Stomach (tissue), 4 donors: ENCODE data around the gene SGPP2.

Experiments used
- CTCF ChIP-seq, 7 experiments: fragments of 450-650 bp in 4 of 7; fragments of 200-600 bp in 3 of 7; sonication (generic) in 3 of 7; IDR thresholded peaks; one replicate each; pipeline ENCODE4 v1.5.1; 2016 to 2019; ENCODE audit warnings: antibody characterized with exemption in 7 of 7, control low read depth in 2 of 7, mild to moderate bottlenecking in 1 of 7
- EP300 ChIP-seq: sonication (generic); formaldehyde crosslinking; IDR thresholded peaks from one replicate; pipeline ENCODE4 v1.6.1; 2017; ENCODE audit warnings: antibody characterized with exemption
- POLR2A ChIP-seq, 4 donors: fragments of 450-650 bp; IDR thresholded peaks; one replicate each; pipeline ENCODE4 v1.6.1; 2016; ENCODE audit warnings: antibody characterized with exemption in 4 of 4, control low read depth in 2 of 4, mild to moderate bottlenecking in 1 of 4, moderate library complexity in 1 of 4
- POLR2AphosphoS5 ChIP-seq, 3 donors: sonication (generic); formaldehyde crosslinking; IDR thresholded peaks; one replicate each; pipeline ENCODE4 v1.6.1; 2016; ENCODE audit warnings: antibody characterized with exemption in 3 of 3

GRCh38 chr2:222569826-222570225 lies 145.5 kb downstream of the SGPP2 start:
- TF ChIP-seq CTCF (IDR thresholded peaks at IDR 0.05) (no peak), EP300 (no peak), POLR2A (IDR thresholded peaks at IDR 0.05) (no peak), POLR2AphosphoS5 (IDR thresholded peaks at IDR 0.05) (no peak)
